DOHH2 (cell line): Measurements from ENCODE around the gene HLTF.

Experiments used
- H3F3A ChIP-seq: fragments of 200-600 bp; sonication (generic), shearing (Covaris generic); 2 replicates; pipeline ENCODE4 v1.6.0; 2016; ENCODE audit warnings: antibody characterized with exemption, mild to moderate bottlenecking; ENCODE audit not compliant: control insufficient read depth, insufficient read depth
- H3K27ac ChIP-seq: fragments of 200-600 bp; sonication (generic); 2 replicates; pipeline ENCODE4 v1.5.1; 2014; ENCODE audit warnings: low read depth, mild to moderate bottlenecking, low read length, moderate library complexity
- H3K27me3 ChIP-seq: fragments of 200-600 bp; sonication (generic); 2 replicates; pipeline ENCODE4 v1.6.1; 2014; ENCODE audit warnings: mild to moderate bottlenecking, low read length, mixed read lengths; ENCODE audit not compliant: control insufficient read depth
- H3K36me3 ChIP-seq: fragments of 200-600 bp; sonication (generic); 2 replicates; pipeline ENCODE4 v1.6.1; 2014; ENCODE audit warnings: mild to moderate bottlenecking, low read length, moderate library complexity, mixed read lengths; ENCODE audit not compliant: control insufficient read depth
- H3K4me1 ChIP-seq: fragments of 200-600 bp; sonication (generic); 2 replicates; pipeline ENCODE4 v1.6.1; 2014; ENCODE audit warnings: mild to moderate bottlenecking, low read length, mixed read lengths; ENCODE audit not compliant: control insufficient read depth
- H3K4me2 ChIP-seq: fragments of 200-600 bp; sonication (generic); 2 replicates; pipeline ENCODE4 v1.6.0; 2014; ENCODE audit warnings: mild to moderate bottlenecking, low read length, moderate library complexity
- H3K4me3 ChIP-seq: fragments of 200-600 bp; sonication (generic); 2 replicates; pipeline ENCODE4 v1.5.1; 2014; ENCODE audit warnings: mild to moderate bottlenecking, low read length, mixed read lengths
- H3K79me2 ChIP-seq: fragments of 200-600 bp; sonication (generic); 2 replicates; pipeline ENCODE4 v1.6.1; 2014; ENCODE audit warnings: mild to moderate bottlenecking, low read length, mixed read lengths; ENCODE audit not compliant: control insufficient read depth
- H3K9me2 ChIP-seq: fragments of 200-600 bp; sonication (generic); replicated peaks from 2 replicates; pipeline ENCODE4 v1.6.1; 2014; ENCODE audit warnings: mild to moderate bottlenecking, low read length, mixed read lengths; ENCODE audit not compliant: control insufficient read depth
- H3K9me3 ChIP-seq: fragments of 200-600 bp; sonication (generic); 2 replicates; pipeline ENCODE4 v1.6.1; 2014; ENCODE audit warnings: antibody characterized with exemption, low read length, mixed read lengths; ENCODE audit not compliant: control insufficient read depth, insufficient read depth
- H4K20me1 ChIP-seq: fragments of 200-600 bp; sonication (generic); 2 replicates; pipeline ENCODE4 v1.6.0; 2014; ENCODE audit warnings: low read depth, mild to moderate bottlenecking, antibody characterized with exemption, low read length, moderate library complexity; ENCODE audit not compliant: control insufficient read depth, insufficient read depth
- CTCF ChIP-seq: fragments of 200-600 bp; sonication (generic); IDR thresholded peaks from one replicate; pipeline ENCODE4 v1.5.1; 2014; ENCODE audit warnings: antibody characterized with exemption, mild to moderate bottlenecking, low read depth, low read length; ENCODE audit not compliant: poor library complexity, severe bottlenecking
- EZH2phosphoT487 ChIP-seq: fragments of 200-600 bp; sonication (generic); IDR thresholded peaks from 2 replicates; pipeline ENCODE4 v1.6.1; 2017; ENCODE audit warnings: borderline replicate concordance, mild to moderate bottlenecking, antibody characterized with exemption, low read length, moderate library complexity, mixed read lengths

HLTF gene

GRCh38 chr3:149010504-149010951 lies 75.8 kb downstream of the HLTF start:
- TF ChIP-seq CTCF: no peak
- no peak for TF ChIP-seq EZH2phosphoT487
- Histone ChIP-seq H3K27me3 (no peaks in the 10 kb centered on the region), H3K4me1 (no peaks in the 10 kb centered on the region), H3K9me3 (no peaks in the 10 kb centered on the region), H3F3A (no peaks in the 10 kb centered on the region), H4K20me1 (no peaks in the 10 kb centered on the region), H3K9me2 (no peaks in the 10 kb centered on the region), H3K79me2 (no peaks in the 10 kb centered on the region), H3K4me2 (no peak overlapping the region), H3K36me3 (peaks cover 51% of the 10 kb centered on the region), H3K4me3 (no peak overlapping the region), H3K27ac (no peak overlapping the region)

DNA sequence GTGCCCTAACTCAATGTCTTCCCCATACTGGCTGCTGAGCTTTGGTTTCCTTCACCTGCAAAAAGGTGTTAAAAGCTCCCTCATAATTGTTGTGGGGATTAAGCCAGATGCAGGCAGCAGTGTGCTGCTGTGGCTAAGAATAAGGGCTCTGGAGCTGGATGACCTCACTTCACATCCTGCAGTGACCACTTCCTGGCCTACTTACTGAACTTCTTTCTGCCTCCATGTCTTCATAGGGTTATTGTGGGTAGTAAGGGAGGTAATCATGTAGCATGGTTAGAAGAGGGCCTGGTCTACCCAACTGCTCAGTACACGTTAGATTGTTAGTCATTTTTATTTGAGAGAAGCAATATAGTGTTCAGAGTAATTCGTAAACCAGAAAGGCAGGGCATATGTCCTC lies 76.6 kb downstream of the HLTF start:
- Histone ChIP-seq H3K9me2 (no peaks in the 10 kb centered on the region), H3K27ac (no peak overlapping the region), H3K9me3 (no peaks in the 10 kb centered on the region), H3F3A (no peaks in the 10 kb centered on the region), H3K79me2 (no peaks in the 10 kb centered on the region), H3K4me1 (no peaks in the 10 kb centered on the region), H3K4me3 (no peak overlapping the region), H3K36me3 (peaks cover 44% of the 10 kb centered on the region), H3K4me2 (no peak overlapping the region), H4K20me1 (no peaks in the 10 kb centered on the region), H3K27me3 (no peaks in the 10 kb centered on the region)
- no peak for TF ChIP-seq EZH2phosphoT487
- TF ChIP-seq CTCF: no peak

DNA sequence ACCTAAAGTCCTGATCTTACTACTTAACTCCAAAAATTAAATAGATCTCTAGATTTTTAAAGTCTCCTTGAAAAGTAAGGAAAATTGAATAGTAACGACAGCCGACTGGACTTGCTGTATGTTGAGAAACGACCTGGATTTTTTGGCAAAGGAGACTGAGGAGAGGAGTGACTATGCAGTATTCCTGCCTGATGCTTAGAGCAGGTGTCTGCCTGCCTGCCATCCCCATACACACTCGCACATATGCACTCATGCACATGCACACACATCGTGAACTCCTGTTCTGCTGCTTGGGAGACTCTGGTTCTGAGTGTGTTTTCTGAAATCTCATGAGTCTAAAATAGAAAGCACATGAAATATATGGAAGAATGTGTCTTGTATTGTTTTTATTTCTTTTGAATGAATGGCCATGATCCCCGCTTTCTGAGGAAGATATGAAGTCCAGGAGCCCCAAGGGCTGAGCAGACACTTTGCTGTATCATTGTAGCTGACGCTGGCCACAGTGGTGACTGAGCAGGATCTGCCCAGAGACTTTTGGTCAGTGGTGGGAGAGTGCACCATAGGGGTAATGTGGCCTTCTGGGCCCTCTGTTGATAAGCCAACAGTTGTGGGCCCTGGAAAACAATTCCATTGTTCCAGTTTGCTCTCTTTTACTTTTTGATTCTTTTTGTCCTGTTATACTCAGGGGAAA lies 78.6 kb downstream of the HLTF start:
- H3K9me2 ChIP-seq: no peaks in the 10 kb centered on the region
- no peak for TF ChIP-seq EZH2phosphoT487
- TF ChIP-seq CTCF: no peak
- H3K36me3 ChIP-seq: peaks cover 48% of the 10 kb centered on the region
- peaks cover 4% of the 10 kb centered on the region; the same call in 1 of the 2 replicates for H3K4me1 ChIP-seq
- H3F3A ChIP-seq: no peaks in the 10 kb centered on the region
- no peaks in the 10 kb centered on the region for H3K9me3 ChIP-seq
- H3K79me2 ChIP-seq: no peaks in the 10 kb centered on the region
- no peaks in the 10 kb centered on the region for H3K27me3 ChIP-seq
- no peak overlapping the region for H3K4me3 ChIP-seq
- no peak overlapping the region for H3K27ac ChIP-seq
- no peak overlapping the region for H3K4me2 ChIP-seq
- H4K20me1 ChIP-seq: no peaks in the 10 kb centered on the region
